ENCODE data around the gene CTBP2. TPM values are rescaled to one million over a fixed set of nuclear protein-coding genes. Genes with fewer than 3 reads are reported as not detected.

Gene CTBP2
- total RNA-seq, 1 donor from 2014 or later = 90.6 TPM

DNA sequence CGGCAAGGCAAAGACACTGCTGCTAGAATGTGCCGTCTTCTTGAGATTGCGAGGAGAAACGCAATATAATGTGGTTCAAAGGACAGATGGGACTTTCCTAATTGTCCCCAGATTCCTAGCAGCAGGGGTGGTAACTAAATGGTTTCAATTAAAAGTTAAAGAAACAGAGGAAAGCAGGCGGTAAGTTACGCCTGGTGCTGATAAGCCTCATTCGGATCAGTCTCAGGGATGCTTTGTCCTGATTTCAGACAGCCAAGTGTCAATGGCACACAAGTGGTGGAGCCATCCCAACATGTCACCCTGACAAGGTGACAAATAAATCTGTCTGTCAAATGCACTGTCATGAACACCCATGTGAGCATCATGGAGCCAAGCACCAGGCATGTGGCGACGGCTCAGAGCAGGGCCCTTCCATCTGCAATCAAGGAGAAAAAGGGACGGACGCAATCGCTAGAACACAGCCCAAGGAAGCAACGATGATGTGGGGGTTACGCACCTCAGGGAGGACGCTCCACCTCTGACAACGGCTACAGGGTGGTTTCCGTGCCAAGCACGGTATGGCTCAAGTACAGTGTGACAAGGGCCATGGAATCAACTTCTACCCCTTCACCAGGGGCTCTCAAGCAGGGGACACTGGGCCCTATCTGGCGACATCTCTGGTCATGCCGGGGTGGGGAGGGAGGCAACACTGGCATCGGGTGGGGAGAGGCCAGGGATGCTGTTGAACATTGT, 66.2 kb downstream of the CTBP2 start:
- Mint-ChIP-seq H3K36me3 (ENCODE audit: low read depth) (no peaks in the 10 kb centered on the region), H3K9me3 (ENCODE audit: low read depth) (no peaks in the 10 kb centered on the region), H3K4me3 (ENCODE audit: unreplicated experiment) (no peak overlapping the region), H3K27me3 (ENCODE audit: low read depth) (no peaks in the 10 kb centered on the region), H3K27ac (ENCODE audit: unreplicated experiment) (no peak overlapping the region), H3K4me1 (ENCODE audit: low read depth) (peaks cover 71% of the 10 kb centered on the region)
- TF ChIP-seq, protein P1, sequence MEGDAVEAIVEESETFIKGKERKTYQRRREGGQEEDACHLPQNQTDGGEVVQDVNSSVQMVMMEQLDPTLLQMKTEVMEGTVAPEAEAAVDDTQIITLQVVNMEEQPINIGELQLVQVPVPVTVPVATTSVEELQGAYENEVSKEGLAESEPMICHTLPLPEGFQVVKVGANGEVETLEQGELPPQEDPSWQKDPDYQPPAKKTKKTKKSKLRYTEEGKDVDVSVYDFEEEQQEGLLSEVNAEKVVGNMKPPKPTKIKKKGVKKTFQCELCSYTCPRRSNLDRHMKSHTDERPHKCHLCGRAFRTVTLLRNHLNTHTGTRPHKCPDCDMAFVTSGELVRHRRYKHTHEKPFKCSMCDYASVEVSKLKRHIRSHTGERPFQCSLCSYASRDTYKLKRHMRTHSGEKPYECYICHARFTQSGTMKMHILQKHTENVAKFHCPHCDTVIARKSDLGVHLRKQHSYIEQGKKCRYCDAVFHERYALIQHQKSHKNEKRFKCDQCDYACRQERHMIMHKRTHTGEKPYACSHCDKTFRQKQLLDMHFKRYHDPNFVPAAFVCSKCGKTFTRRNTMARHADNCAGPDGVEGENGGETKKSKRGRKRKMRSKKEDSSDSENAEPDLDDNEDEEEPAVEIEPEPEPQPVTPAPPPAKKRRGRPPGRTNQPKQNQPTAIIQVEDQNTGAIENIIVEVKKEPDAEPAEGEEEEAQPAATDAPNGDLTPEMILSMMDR (IDR thresholded peaks at IDR 0.05) = no peak
- DNase-seq (ENCODE audit: low spot score) = peak; percentile 48

DNA sequence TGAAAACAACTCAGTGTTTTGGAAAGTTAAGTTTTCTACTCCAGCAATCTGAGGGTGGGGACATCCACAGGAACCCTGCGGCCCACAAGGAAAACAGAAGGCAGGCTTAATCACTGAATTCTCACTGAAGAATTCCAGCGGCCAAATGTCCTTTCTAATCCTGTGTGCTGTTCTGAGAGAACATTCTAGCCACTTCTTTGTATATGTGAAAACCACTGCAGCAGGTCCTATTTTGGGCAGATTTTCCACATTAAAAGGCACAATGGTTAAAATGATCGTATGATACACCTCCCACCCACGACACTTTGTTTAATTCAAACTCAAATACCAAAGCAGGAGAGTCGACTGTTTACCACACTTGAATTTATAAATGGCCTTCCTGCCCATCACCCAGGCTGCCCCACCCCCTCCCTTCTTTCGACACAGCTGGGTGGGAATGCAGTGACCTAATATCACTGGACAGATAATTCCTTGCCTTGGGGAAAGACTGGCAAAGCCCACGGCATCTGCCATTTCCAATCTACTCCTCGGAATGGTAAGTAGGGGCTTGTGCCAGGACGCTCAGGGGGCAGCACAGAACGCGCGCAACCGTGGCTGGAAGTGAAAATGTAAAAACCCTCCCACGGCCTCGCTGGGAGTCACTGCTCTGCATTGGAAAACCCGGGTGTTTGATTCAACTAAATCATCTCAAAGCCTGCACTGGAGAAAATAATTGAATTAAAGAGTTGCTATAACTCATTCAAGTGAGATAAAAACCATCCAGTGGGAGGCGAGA, 67.0 kb downstream of the CTBP2 start:
- H3K27ac Mint-ChIP-seq (ENCODE audit: unreplicated experiment) = peak overlapping the region; percentile 83
- TF ChIP-seq, protein P1 (IDR thresholded peaks at IDR 0.05) = no peak
- no peaks in the 10 kb centered on the region for H3K9me3 Mint-ChIP-seq (ENCODE audit: low read depth)
- H3K4me1 Mint-ChIP-seq (ENCODE audit: low read depth) = peaks cover 77% of the 10 kb centered on the region
- no peak overlapping the region for H3K4me3 Mint-ChIP-seq (ENCODE audit: unreplicated experiment)
- H3K36me3 Mint-ChIP-seq (ENCODE audit: low read depth) = no peaks in the 10 kb centered on the region
- DNase-seq (ENCODE audit: low spot score) = peak; percentile 37
- H3K27me3 Mint-ChIP-seq (ENCODE audit: low read depth) = no peaks in the 10 kb centered on the region

DNA sequence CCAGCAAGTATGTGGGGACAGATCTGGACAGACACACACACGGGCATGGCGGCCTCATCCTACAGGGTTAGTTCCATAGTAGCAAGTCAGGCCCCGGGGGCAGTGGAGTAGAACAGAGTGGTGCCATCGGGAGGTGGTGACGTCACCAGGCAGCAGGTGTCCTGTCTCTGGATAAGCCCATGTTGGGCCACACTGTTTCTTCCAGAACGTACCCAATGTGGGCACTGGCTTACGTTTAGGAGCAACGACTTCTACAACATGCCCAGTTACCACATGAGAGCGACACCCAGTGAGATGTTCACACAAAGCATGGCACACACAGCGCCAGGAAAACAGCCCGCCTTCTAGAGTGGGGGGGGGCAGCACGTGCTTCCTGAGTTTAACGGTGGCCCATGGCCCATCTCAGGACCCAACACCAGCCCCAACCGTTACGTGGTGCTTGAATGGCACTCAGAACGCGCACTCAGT, 67.8 kb downstream of the CTBP2 start:
- Mint-ChIP-seq H3K9me3 (ENCODE audit: low read depth) (no peaks in the 10 kb centered on the region), H3K36me3 (ENCODE audit: low read depth) (peaks cover 5% of the 10 kb centered on the region), H3K4me1 (ENCODE audit: low read depth) (peaks cover 82% of the 10 kb centered on the region), H3K4me3 (ENCODE audit: unreplicated experiment) (no peak overlapping the region), H3K27me3 (ENCODE audit: low read depth) (no peaks in the 10 kb centered on the region), H3K27ac (ENCODE audit: unreplicated experiment) (peak overlapping the region; percentile 83)
- DNase-seq (ENCODE audit: low spot score) = peak; percentile 67
- TF ChIP-seq, protein P1 (IDR thresholded peaks at IDR 0.05) = no peak

DNA sequence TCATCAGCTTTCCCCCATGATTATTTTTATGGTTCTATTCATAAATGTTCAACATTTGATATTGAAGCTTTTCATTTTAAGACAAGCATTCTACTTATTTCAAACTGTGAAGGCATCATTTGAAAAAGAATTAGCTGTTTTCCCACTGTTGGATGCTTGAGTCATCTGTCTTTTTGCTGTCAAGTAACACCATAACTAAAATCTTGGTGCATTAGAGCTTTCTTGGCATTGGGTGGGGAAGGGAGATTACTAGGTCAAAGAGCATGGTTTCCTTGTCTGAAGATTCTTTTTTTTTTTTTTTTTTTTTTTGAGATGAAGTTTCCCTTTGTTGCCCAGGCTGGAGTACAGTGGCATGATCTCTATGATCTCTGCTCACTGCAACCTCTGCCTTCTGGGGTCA, 68.5 kb downstream of the CTBP2 start:
- Mint-ChIP-seq H3K4me1 (ENCODE audit: low read depth) (peaks cover 85% of the 10 kb centered on the region), H3K4me3 (ENCODE audit: unreplicated experiment) (no peak overlapping the region), H3K27me3 (ENCODE audit: low read depth) (no peaks in the 10 kb centered on the region), H3K27ac (ENCODE audit: unreplicated experiment) (peak overlapping the region; percentile 64), H3K36me3 (ENCODE audit: low read depth) (peaks cover 7% of the 10 kb centered on the region), H3K9me3 (ENCODE audit: low read depth) (no peaks in the 10 kb centered on the region)
- DNase-seq (ENCODE audit: low spot score) = no peak
- TF ChIP-seq, protein P1 (IDR thresholded peaks at IDR 0.05) = no peak

DNA sequence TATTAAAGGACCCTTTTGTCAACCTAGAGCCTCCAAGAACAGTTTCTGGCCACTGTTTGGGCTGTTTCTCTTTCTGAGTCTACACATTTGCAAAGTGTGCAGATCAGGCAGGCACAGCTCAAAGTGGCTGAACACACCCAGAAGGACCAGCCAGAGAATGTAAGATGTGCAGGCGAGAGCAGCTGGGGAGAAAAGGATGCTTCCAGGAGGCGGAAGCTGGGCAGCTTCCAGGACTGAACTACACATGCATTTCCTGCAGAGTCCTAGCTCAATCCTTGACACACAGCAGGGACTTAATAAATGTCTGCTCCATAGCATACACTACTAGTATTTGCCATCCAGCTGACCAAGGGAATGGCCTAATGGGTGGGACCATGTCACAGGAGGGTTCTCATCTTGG, 70.9 kb downstream of the CTBP2 start:
- Mint-ChIP-seq H3K4me3 (ENCODE audit: unreplicated experiment) (no peak overlapping the region), H3K9me3 (ENCODE audit: low read depth) (no peaks in the 10 kb centered on the region), H3K27ac (ENCODE audit: unreplicated experiment) (no peak overlapping the region), H3K27me3 (ENCODE audit: low read depth) (no peaks in the 10 kb centered on the region), H3K4me1 (ENCODE audit: low read depth) (peaks cover 84% of the 10 kb centered on the region), H3K36me3 (ENCODE audit: low read depth) (peaks cover 11% of the 10 kb centered on the region)
- DNase-seq (ENCODE audit: low spot score) = peak; percentile 14
- TF ChIP-seq, protein P1 (IDR thresholded peaks at IDR 0.05) = no peak
